GM23338 (cell line): ENCODE data around the gene FAF2. TPM values are rescaled to one million over a fixed set of nuclear protein-coding genes. Genes with fewer than 3 reads are reported as not detected.

ENCODE experiments used
- ATAC-seq: fragments of 200-7000 bp; cut with Tn5 transposase; 3 replicates; pipeline ENCODE4 v1.9.1; 2020
- DNase-seq: peaks from one replicate; pipeline ENCODE4 v3.0.0-alpha.2; 2015; ENCODE audit warnings: low spot score
- H2AFZ ChIP-seq: fragments of 200-600 bp; sonication (generic); 2 replicates; pipeline ENCODE4 v1.8.0; 2016; ENCODE audit warnings: antibody characterized with exemption, mild to moderate bottlenecking, moderate library complexity
- H3F3A ChIP-seq: fragments of 200-600 bp; sonication (generic); replicated peaks from 2 replicates; pipeline ENCODE4 v1.8.0; 2017; ENCODE audit warnings: antibody characterized with exemption, mixed run types, low read depth
- H3K27ac ChIP-seq: fragments of 200-600 bp; sonication (generic); 2 replicates; pipeline ENCODE4 v1.6.1; 2016; ENCODE audit warnings: low read depth
- H3K27me3 ChIP-seq: fragments of 200-600 bp; sonication (generic); 2 replicates; pipeline ENCODE4 v1.8.0; 2016; ENCODE audit warnings: mild to moderate bottlenecking, mixed run types, moderate library complexity; ENCODE audit not compliant: insufficient read depth
- H3K36me3 ChIP-seq: fragments of 200-600 bp; sonication (generic); 2 replicates; pipeline ENCODE4 v1.8.0; 2016; ENCODE audit warnings: mild to moderate bottlenecking; ENCODE audit not compliant: insufficient read depth
- H3K4me1 ChIP-seq: fragments of 200-600 bp; sonication (generic); 2 replicates; pipeline ENCODE4 v1.8.0; 2016; ENCODE audit warnings: mild to moderate bottlenecking, moderate library complexity; ENCODE audit not compliant: insufficient read depth
- H3K4me2 ChIP-seq: fragments of 200-600 bp; sonication (generic); 2 replicates; pipeline ENCODE4 v1.7.1; 2017; ENCODE audit warnings: mixed run types
- H3K4me3 ChIP-seq: fragments of 200-600 bp; sonication (generic); 2 replicates; pipeline ENCODE4 v1.6.1; 2016; ENCODE audit warnings: mixed run types
- H3K79me2 ChIP-seq: fragments of 200-600 bp; sonication (generic); replicated peaks from 2 replicates; pipeline ENCODE4 v1.8.0; 2017; ENCODE audit warnings: mild to moderate bottlenecking; ENCODE audit not compliant: insufficient read depth
- H3K9me2 ChIP-seq: fragments of 200-600 bp; sonication (generic); 2 replicates; pipeline ENCODE4 v1.8.0; 2017; ENCODE audit not compliant: insufficient read depth
- H4K20me1 ChIP-seq: fragments of 200-600 bp; sonication (generic); replicated peaks from 2 replicates; pipeline ENCODE4 v1.8.0; 2017; ENCODE audit warnings: mild to moderate bottlenecking; ENCODE audit not compliant: insufficient read depth
- H3K27ac Mint-ChIP-seq: 2 replicates; pipeline ENCODE4 v1.8.0; 2020; ENCODE audit warnings: inconsistent platforms, mild to moderate bottlenecking, moderate library complexity, mixed read lengths
- H3K27me3 Mint-ChIP-seq: 3 replicates; pipeline ENCODE4 v1.8.0; 2022; ENCODE audit warnings: low read depth, mild to moderate bottlenecking, moderate library complexity, mixed read lengths, inconsistent platforms; ENCODE audit not compliant: insufficient read depth, poor library complexity
- H3K36me3 Mint-ChIP-seq: 3 replicates; pipeline ENCODE4 v1.8.0; 2021; ENCODE audit warnings: low read depth, mild to moderate bottlenecking, inconsistent platforms, moderate library complexity, mixed read lengths
- H3K4me1 Mint-ChIP-seq: 3 replicates; pipeline ENCODE4 v1.8.0; 2020; ENCODE audit warnings: mild to moderate bottlenecking, inconsistent platforms, mixed read lengths
- H3K4me3 Mint-ChIP-seq: 3 replicates; pipeline ENCODE4 v1.8.0; 2021; ENCODE audit warnings: moderate library complexity, mild to moderate bottlenecking, inconsistent platforms, mixed read lengths
- H3K9me3 Mint-ChIP-seq: 3 replicates; pipeline ENCODE4 v1.8.0; 2020; ENCODE audit warnings: moderate library complexity, mild to moderate bottlenecking, inconsistent platforms, mixed read lengths
- CREB1 ChIP-seq: fragments of 250-450 bp; sonication (Bioruptor Pico); IDR thresholded peaks from 2 replicates; pipeline ENCODE4 v1.5.0; 2020; ENCODE audit warnings: low read depth, mild to moderate bottlenecking, moderate library complexity
- EZH2 ChIP-seq: fragments of 200-600 bp; sonication (generic); IDR thresholded peaks from one replicate; pipeline ENCODE4 v1.8.0; 2017; ENCODE audit warnings: antibody characterized with exemption, mild to moderate bottlenecking, low read depth; ENCODE audit not compliant: unreplicated experiment
- EZH2phosphoT487 ChIP-seq: fragments of 200-600 bp; sonication (generic); IDR thresholded peaks from one replicate; pipeline ENCODE4 v1.8.1; 2018; ENCODE audit warnings: antibody characterized with exemption; ENCODE audit not compliant: unreplicated experiment
- NANOG ChIP-seq: IDR thresholded peaks from 2 replicates; pipeline ENCODE4 v1.6.1; 2016; ENCODE audit warnings: antibody characterized with exemption, borderline replicate concordance
- POLR2AphosphoS5 ChIP-seq: IDR thresholded peaks from 2 replicates; pipeline ENCODE4 v1.6.1; 2016; ENCODE audit warnings: antibody characterized with exemption, low read depth
- REST ChIP-seq: IDR thresholded peaks from one replicate; pipeline ENCODE4 v1.6.1; 2018; ENCODE audit warnings: antibody characterized with exemption; ENCODE audit not compliant: unreplicated experiment
- STAT1 ChIP-seq: IDR thresholded peaks from one replicate; pipeline ENCODE4 v1.6.1; 2016; ENCODE audit warnings: antibody characterized with exemption; ENCODE audit not compliant: unreplicated experiment
- ZNF114 ChIP-seq: fragments of 250-450 bp; sonication (Bioruptor Pico); IDR thresholded peaks from 2 replicates; pipeline ENCODE4 v1.5.0; 2020; ENCODE audit warnings: mild to moderate bottlenecking, moderate library complexity
- ZNF462 ChIP-seq: fragments of 250-450 bp; sonication (Bioruptor Pico); IDR thresholded peaks from 2 replicates; pipeline ENCODE4 v1.5.0; 2020; ENCODE audit warnings: mild to moderate bottlenecking, moderate library complexity
- polyA plus RNA-seq: library from polyadenylated mRNA; unstranded; fragments of >200 nt; fragmentation: Nextera tagmentation; extraction: Ambion mirVana; gene quantifications from 2 replicates; pipeline ENCODE4 v1.2.1, GENCODE V29; 2016
- total RNA-seq: library from RNA; depleted of rRNA; stranded (reverse); fragments of >200 nt; shearing (Covaris generic); gene quantifications from 2 replicates; pipeline ENCODE4 v1.2.3, GENCODE V29; 2014

Gene FAF2
- total and polyA plus RNA-seq, 2 experiments from 2014 or later = 32.8 to 37.6 TPM

GRCh38 chr5:176489077-176489476, 40.9 kb downstream of the FAF2 start (continued):
- TF ChIP-seq REST (no peak), CREB1 (no peak), NANOG (no peak), ZNF114 (CRISPR knock-in tag) (no peak), POLR2AphosphoS5 (no peak), ZNF462 (CRISPR knock-in tag) (no peak)

DNA sequence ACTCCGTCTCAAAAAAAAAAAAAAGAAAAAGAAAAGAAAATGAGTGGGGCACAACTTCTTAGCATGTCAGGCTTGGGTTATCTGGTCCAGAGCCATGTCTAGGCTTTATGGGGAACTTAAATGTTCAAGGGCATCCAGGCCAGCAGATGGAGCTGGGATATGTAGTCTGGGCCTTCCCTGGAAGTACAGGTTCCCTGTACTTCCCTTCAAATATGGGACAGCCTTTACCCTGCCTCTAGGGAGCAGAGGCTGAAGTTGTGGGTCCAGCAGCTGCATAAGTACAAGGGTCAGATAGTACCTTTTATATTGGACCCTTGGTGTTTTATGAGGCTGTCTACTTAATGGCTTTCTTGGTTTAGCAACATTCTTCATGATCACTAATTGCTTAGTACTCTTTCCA, 42.1 kb downstream of the FAF2 start:
- peaks cover 1% of the 10 kb centered on the region for H3K27me3 Mint-ChIP-seq
- Histone ChIP-seq H3K4me1 (no peaks in the 10 kb centered on the region), H3K4me2 (no peak overlapping the region), H3K9me2 (no peaks in the 10 kb centered on the region), H3K79me2 (0 out of 2 replicates have a peak, but pooled peaks cover 3% of the 10 kb centered on the region), H2AFZ (no peak overlapping the region), H3K27ac (no peak overlapping the region), H4K20me1 (peaks cover 26% of the 10 kb centered on the region), H3F3A (0 out of 2 replicates have a peak, but pooled peaks cover 5% of the 10 kb centered on the region), H3K36me3 (peaks cover 63% of the 10 kb centered on the region), H3K27me3 (no peaks in the 10 kb centered on the region), H3K4me3 (no peak overlapping the region)
- peaks cover 57% of the 10 kb centered on the region for H3K36me3 Mint-ChIP-seq
- H3K27ac Mint-ChIP-seq = no peak overlapping the region
- no peak overlapping the region for H3K4me3 Mint-ChIP-seq
- H3K4me1 Mint-ChIP-seq = peaks cover 4% of the 10 kb centered on the region; the same call in 1 of the 3 replicates
- DNase-seq (no peak), ATAC-seq (no peak)
- H3K9me3 Mint-ChIP-seq = no peaks in the 10 kb centered on the region
- no peak for TF ChIP-seq EZH2phosphoT487
- no peak for TF ChIP-seq STAT1
- TF ChIP-seq EZH2 = no peak
- no peak for TF ChIP-seq NANOG
- TF ChIP-seq REST = no peak
